ENCODE measurements around the gene ZIC5.

Gene ZIC5

DNA sequence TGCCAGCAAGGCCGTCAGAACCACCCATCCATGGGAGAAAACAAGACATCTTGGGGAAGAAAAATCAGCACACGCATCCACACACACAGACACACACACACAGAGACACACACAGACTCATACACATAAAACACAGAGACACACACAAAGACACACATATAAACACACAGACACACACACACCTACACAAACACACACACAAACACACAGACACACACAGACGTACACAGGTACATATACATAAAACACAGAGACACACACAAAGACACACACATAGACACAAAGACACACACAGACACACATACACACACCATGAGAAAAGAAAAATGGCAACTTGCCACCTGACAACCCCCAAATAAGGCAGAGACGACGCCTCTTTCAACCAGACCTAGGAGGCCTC is 40.6 kb downstream of the ZIC5 start:
- DNase-seq (ENCODE audit: low read depth), result no peak

DNA sequence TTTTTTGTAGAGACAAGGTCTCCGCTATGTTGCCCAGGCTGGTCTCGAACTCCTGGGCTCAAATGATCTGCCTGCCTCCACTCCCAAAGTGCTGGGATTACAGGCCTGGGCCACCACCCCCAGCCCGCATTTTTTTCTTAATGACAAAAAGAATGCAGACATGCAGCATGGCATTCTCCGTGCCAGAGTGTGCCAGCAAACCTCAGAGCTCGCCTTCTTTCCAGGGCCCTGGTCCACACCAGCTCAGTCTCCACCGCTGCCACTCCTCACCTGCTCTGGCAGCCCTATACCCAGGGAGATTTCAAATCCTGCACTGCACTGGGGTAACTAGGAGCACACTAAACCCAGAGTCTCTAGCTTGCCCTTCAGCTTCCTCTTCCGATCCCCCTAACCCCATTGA is 41.7 kb downstream of the ZIC5 start:
- no peak for DNase-seq (ENCODE audit: low read depth)

- no peak for DNase-seq (ENCODE audit: low read depth)
Observed at GRCh38 chr13:99926014-99926731, 45.4 kb downstream of the ZIC5 start.

GRCh38 chr13:99923877-99924582 is 47.5 kb downstream of the ZIC5 start:
- no peak for DNase-seq (ENCODE audit: low read depth)

GRCh38 chr13:99922631-99923404 is 48.7 kb downstream of the ZIC5 start:
- no peak for DNase-seq (ENCODE audit: low read depth)

GRCh38 chr13:99919132-99919531 is 52.4 kb downstream of the ZIC5 start:
- no peak for DNase-seq (ENCODE audit: low read depth)

- DNase-seq (ENCODE audit: low read depth), result no peak
Observed at GRCh38 chr13:99916366-99917103, 55.0 kb downstream of the ZIC5 start.

- no peak for DNase-seq (ENCODE audit: low read depth)
Observed at GRCh38 chr13:99913167-99913566, 58.4 kb downstream of the ZIC5 start.
